Measurements from ENCODE around the gene NKX1-1. TPM values are rescaled to one million over a fixed set of nuclear protein-coding genes. Genes with fewer than 3 reads are reported as not detected.

Gene NKX1-1
- polyA plus RNA-seq, 10 donors, result not detected

DNA sequence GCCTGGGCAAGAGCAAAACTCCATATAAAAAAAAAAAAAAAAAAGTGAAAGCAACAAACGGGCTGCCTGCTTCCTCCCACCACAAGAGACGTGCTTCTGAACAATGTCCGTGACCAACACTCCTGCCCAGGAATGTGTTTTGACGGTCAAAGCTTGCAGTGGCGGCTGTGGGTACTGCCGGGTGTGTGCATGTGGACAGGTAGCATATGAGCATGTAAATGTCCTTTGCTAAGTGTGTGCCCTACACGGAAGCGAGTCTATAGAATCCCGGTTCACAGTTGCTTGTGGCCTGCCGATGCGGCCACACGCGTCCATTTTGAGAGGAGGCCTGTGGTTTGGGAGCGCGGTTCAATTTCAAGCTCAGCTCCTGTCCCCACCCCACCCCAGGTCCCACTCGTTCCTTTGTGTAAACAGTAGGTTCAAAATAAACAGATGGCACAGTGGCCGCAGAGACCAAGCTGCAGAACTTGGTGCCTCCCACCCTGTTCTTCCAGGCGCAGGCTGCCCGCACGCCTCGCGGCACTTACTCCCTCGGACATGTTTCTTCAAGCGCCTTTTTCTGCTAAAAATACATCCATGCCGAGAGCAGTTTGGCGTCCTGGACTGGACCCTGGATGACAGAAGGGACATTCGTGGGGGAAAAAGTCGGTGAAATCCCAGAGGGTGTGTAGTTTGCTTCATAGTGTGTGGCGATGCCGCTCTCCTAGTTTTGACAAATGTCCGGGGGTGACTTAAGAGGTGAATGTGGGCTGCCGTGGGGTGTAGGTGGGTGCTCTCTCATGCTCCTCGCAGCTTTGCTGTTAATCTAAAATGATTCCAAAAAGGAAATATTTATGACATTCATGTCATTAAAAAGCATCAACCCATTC lies 11.5 kb upstream of the NKX1-1 start:
- DNase-seq, result no peak

- DNase-seq, result no peak
These were observed 10.7 kb upstream of the NKX1-1 start for GRCh38 chr4:1416948-1417260.

DNA sequence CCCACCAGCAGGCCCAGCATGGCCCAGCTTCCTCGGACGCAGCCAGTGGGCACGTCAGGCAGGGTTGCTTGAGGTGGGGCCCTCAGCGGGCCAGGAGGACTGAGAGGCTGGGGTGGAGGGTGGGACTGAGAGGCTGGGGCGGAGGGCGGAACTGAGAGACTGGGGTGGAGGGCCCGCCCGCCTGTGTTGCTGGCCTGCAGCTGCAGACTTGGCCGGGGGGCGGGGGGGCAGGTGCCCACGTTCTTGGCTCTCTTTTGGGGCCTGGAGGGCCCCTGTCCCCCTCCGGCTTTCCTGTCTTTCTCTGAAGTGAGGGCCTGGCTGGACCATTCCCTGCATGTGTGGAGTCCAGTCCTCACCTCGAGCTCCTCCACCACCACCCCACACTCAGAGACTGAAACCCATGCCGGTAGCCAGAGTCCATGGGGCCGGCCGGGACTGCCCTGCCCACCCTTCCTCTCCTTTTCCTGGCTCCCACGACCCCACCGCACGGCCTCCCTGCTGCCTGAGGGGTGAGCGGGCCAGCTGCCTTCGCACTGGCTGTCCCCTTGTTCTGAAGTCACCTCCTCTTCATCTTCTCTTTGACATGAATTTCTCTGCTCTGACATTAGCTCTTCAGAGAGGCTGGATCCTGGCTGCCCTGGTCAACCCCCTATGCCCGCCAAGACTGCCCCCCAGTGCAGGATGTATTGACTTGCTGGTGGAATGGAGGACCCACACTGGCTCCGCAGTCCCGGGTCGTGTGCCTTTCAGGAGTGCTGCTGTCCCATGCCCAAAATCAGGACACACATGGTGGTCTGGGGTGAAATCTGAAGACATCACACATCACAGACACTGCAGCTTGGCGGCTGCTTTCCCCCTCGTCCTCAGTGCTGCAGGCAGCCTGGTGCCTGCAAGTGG lies 10.1 kb upstream of the NKX1-1 start:
- no peak for DNase-seq

DNA sequence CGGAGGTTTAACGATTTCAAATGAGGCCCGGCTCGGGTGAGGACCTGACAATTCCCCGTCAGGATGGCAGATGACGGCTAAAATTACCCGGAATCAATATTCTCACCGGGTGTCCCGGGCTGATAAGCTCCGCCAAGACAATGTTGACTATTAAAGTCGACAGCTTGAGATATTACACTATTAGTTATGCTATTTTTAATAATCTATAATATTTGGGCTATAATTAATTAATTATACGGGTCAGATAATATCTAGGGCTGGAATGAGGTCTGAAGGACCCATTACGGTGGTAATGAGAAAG lies 9.4 kb upstream of the NKX1-1 start:
- no peak for DNase-seq

DNA sequence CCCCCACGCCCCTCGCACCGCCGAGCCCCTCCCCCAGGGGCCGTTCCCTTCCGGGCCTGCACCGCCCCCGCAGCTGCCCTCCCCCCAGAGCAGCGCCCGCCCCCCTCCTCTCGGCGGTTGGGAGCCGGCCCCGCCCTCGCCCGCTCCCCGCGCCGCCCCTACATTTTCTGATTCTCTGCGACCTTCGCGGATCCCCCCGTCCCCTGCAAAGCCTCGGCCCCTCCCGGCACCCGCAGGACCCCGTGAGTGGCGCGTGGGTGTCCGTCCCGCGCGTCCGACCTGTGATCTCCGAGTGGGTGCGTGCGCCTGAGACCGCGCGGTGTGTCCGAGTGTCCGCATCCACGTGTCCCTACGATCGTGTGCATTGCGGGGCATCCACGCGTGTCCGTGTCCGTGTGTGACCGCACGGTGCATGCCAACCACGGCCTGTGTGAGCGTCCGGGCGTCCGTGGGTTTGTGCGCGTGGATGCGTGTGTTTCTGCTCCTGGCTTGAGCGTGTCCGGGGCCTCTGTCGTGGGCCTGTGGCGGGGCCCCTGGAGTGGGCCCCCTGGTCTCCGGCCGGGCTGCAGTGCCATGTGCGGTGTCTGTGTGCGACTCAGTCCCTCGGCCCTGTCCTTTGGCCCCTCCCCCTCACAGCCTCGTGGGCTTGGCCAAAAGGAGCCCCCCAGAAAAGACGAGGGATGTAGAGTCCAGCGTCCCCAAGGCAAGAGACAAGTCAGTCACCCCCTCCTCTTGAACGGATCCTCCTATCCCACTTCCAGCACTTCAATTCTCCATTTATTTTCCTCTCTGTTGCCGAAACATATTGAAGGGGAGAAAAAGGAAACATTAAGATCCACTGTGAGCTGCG lies 8.8 kb upstream of the NKX1-1 start:
- no peak for DNase-seq

DNA sequence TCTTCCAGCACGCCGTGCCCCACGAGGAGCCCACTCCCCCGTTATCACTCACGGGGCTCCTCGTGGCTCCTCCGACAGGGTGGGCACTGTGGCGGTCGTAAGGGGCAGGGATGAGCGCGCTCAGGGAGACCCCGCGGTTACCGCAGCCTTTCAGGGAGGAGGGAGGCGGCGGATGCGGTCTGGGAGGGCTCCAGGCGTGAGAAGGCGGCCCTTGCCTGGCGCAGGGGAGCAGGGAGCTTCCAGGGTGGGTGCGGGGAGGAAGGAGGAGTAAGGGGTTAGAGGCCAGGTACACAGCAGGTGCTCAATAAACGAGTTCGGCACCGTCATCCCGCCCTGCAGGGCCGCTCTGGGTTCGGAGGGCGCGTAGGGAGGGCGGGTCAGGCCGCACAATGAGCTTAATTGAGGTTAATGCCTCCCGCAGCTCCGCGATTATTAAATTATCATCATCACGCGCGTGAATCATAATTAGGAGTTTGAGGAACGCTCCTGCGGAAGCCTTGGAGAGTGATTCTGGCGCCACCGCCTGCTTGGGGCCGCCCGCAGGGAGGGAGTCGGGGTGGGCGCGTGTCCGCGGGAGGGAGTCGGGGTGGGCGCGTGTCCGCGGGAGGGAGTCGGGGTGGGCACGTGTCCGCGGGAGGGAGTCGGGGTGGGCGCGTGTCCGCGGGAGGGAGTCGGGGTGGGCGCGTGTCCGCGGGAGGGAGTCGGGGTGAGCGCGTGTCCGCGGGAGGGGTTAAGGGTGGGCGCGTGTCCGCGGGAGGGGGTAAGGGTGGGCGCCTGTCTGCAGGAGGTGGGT lies 7.6 kb upstream of the NKX1-1 start:
- DNase-seq, result no peak

GRCh38 chr4:1413204-1413663 lies 7.0 kb upstream of the NKX1-1 start:
- DNase-seq, result no peak

DNA sequence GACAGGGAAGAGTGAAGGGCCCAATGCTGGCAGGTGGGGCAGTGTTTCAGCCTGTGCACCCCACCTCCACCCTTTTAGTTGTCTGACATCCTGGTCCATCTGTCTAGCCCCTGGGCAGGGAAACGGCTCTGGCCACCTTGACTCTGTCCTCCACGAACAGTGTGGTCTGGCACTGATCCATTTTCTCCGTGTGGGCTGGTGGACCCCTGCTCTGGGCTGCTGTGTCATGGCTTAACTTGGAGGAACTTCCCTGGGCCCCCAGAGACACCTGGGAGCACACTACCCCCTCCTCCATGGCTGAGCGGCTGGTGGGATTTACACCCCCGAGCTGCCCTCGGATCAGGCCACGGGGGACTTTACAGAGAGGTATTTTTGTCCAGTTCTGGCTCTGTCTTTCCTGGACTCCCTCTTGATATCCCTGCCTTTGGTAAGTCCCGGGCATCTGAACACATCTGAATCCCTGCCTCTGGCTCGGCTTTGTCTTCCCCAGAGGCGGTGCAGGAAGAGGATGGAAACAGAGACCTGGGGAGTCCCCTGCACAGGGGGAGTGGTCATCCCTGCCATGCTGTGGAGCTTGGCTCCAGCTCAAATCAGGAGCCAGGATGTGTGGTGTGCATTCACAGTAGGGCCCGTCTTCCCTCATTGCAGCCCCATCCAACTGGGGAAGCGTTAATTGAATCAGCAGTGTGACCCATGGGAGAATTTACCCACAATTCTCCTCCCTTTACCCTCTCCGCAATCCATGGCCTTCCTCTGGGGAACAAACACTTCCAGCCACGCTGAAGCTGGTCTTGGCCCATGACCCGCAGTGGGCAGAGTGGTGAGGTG lies 6.3 kb upstream of the NKX1-1 start:
- DNase-seq, result no peak

- DNase-seq, result no peak
These were observed 5.5 kb upstream of the NKX1-1 start for GRCh38 chr4:1411436-1412375.

DNA sequence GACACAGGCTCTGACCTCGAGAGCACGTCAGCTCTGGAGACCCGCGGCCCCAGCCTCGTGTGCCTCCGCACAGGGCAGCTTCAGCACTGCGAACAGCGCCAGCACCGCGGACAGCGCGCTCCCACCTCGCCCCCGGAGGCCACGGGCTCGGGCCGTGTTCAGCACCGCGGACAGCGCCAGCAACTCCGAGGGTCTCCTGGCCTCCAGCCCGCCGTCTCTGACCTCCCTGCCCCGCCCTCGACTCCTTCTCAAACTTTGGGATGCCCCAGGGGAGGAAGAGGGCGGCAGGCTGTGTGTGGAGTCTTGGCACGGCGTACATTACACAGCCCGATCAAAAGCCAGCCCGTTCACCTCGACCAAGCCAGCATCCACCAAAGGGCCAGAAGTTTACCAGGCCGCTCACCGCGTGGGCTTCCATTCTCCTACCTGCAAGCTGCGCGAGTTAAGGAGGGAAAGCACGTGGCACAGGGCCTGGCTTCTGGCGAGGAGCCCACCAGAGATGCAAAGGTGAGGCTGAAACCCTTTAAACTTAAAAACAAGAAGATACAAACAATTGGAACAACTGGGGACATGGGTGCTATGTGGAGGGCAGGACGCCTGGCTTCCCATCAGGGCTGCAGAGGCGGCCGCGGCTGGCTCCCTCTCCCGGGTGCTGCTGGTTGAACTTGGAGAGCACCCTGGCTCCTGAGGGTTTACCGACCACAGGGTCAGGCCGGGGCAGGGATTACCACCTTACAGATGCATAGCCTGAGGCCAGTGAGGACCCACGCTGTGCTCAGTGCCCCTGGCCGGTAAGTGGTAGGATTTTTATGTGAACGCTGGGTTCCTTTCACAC lies 4.5 kb upstream of the NKX1-1 start:
- peak; percentile 45 to 90 (median 83) for DNase-seq

GRCh38 chr4:1409491-1410425 lies 3.5 kb upstream of the NKX1-1 start:
- no peak for DNase-seq

DNA sequence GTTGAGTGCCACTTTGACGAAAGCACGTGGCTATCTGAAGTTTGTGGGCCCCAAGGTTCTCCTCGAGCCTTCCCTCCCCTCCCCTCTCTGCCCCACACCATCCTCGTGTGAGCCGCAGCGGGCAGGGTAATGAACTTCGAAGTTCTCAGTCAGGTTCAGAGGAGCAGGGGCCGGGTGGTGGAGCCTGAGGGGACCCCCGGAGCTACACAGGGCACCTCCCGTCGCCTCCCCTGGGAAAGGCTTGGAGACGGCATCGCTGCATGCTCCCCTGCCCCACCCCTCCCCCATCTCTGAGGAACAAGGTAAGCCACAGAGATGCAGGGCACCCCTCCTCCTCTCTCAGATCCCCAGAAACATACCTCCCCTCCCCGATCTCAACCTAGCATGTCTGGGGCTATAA lies 2.8 kb upstream of the NKX1-1 start:
- no peak for DNase-seq

DNA sequence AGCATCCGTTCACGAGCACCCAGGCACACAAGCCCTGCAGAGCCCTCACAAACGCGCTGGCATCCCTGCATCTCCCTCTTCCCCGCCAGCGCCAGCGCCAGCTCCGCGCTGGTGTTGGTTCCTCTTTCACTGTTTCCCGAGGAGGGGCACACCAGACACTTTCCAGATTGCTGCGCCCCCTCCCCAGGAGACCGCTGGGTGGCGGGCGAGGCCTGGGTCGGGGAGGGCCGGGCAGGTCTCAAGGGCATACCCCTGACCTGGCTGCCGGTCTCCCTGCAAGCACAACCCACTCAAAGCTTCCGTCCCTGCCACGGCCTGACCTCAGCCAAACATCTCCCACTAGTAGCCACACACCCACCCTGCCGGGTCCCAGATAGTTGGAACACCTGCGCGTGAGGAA lies 2.2 kb upstream of the NKX1-1 start:
- no peak for DNase-seq

- no peak for DNase-seq
These were observed 1.6 kb upstream of the NKX1-1 start for GRCh38 chr4:1407657-1408333.

GRCh38 chr4:1406981-1407656 lies 877 bp upstream of the NKX1-1 start:
- DNase-seq, result no peak
